Tibial nerve (tissue), 4 donors: ENCODE results near the gene AKTIP. TPM values are rescaled to one million over a fixed set of nuclear protein-coding genes. Genes with fewer than 3 reads are reported as not detected.
"Not testable (repeated sequence)": the region's sequence is repeated elsewhere in the genome, so short reads cannot be mapped to it uniquely, and the experiment has no call there.

Source experiments
- DNase-seq, 2 donors: peaks; one replicate each; pipeline ENCODE4 v3.0.0-alpha.2; 2019; ENCODE audit warnings: low spot score in 2 of 2
- H3K27ac ChIP-seq, 4 donors: fragments of 200-600 bp; sonication (generic) in 3 of 4; one replicate each; pipeline ENCODE4 v1.5.1; 2017 to 2019; ENCODE audit warnings: mild to moderate bottlenecking in 1 of 4
- H3K27me3 ChIP-seq, 2 donors: fragments of 200-600 bp; sonication (generic) in 1 of 2; one replicate each; pipeline versions ENCODE4 v1.5.1 to v1.6.0; 2017 to 2019
- H3K36me3 ChIP-seq, 3 donors: fragments of 200-600 bp; sonication (generic); one replicate each; pipeline ENCODE4 v1.5.1; 2018 to 2019
- H3K4me1 ChIP-seq, 4 donors: fragments of 200-600 bp; sonication (generic) in 3 of 4; one replicate each; pipeline ENCODE4 v1.5.1; 2017 to 2019
- H3K4me3 ChIP-seq, 4 donors: fragments of 200-600 bp; sonication (generic) in 3 of 4; one replicate each; pipeline ENCODE4 v1.5.1; 2017 to 2019; ENCODE audit warnings: mild to moderate bottlenecking in 1 of 4, moderate library complexity in 1 of 4
- H3K9me3 ChIP-seq, 4 donors: fragments of 200-600 bp; sonication (generic) in 3 of 4; one replicate each; pipeline ENCODE4 v1.5.1; 2017 to 2019
- CTCF ChIP-seq, 5 experiments: fragments of 200-600 bp in 3 of 5; fragments of 450-650 bp in 2 of 5; sonication (generic) in 3 of 5; IDR thresholded peaks; one replicate each; pipeline ENCODE4 v1.5.1; 2016 to 2019; ENCODE audit warnings: antibody characterized with exemption in 5 of 5, mild to moderate bottlenecking in 3 of 5, moderate library complexity in 2 of 5
- EP300 ChIP-seq, 2 donors: sonication (generic); formaldehyde crosslinking; IDR thresholded peaks; one replicate each; pipeline ENCODE4 v1.6.1; 2017; ENCODE audit warnings: antibody characterized with exemption in 2 of 2, mild to moderate bottlenecking in 1 of 2
- POLR2A ChIP-seq, 2 donors: fragments of 450-650 bp; IDR thresholded peaks; one replicate each; pipeline ENCODE4 v1.6.1; 2017; ENCODE audit warnings: antibody characterized with exemption in 2 of 2, mild to moderate bottlenecking in 2 of 2, moderate library complexity in 2 of 2
- WGBS, 2 donors: methylation state at CpG; one replicate each; pipeline ENCODE4 v1.1.5; 2018; 5-methylcytosine and 5-hydroxymethylcytosine counted together
- total RNA-seq, 4 donors: library from RNA; depleted of rRNA; stranded (reverse); fragments of >200 nt; gene quantifications; one replicate each; pipeline ENCODE4 v1.1.0, GENCODE V29; 2016

The AKTIP gene
- total RNA-seq, 4 donors from 2014 or later = 33.3 to 48.5 (median 39.8) TPM

- DNase-seq = no peak
- 49 to 67% methylated on average over 21 of the region's 21 CpGs for WGBS, 2 donors
- H3K4me3 ChIP-seq = no peak overlapping the region
- TF ChIP-seq EP300 (IDR thresholded peaks at IDR 0.05) (no peak), POLR2A (IDR thresholded peaks at IDR 0.05) (no peak), CTCF (IDR thresholded peaks at IDR 0.05) (no peak)
- no peaks in the 10 kb centered on the region for H3K36me3 ChIP-seq
- H3K27ac ChIP-seq = no peak overlapping the region
- H3K27me3 ChIP-seq = peaks cover 0 to 36% of the 10 kb centered on the region in 2 donors
- H3K9me3 ChIP-seq = no peaks in the 10 kb centered on the region
- no peaks in the 10 kb centered on the region for H3K4me1 ChIP-seq
Measured at GRCh38 chr16:53542283-53542682, 39.3 kb upstream of the AKTIP start.

- 66 to 76% methylated on average over 8 to 9 of the region's 9 CpGs for WGBS, 2 donors
- no peak for DNase-seq
- Histone ChIP-seq H3K4me3 (no peak overlapping the region), H3K36me3 (no peaks in the 10 kb centered on the region), H3K27me3 (peaks cover 0 to 31% of the 10 kb centered on the region in 2 donors), H3K27ac (no peak overlapping the region), H3K9me3 (no peaks in the 10 kb centered on the region), H3K4me1 (no peaks in the 10 kb centered on the region)
- no peak for TF ChIP-seq EP300 (IDR thresholded peaks at IDR 0.05)
- TF ChIP-seq POLR2A (IDR thresholded peaks at IDR 0.05) = no peak
- TF ChIP-seq CTCF (IDR thresholded peaks at IDR 0.05) = no peak
Measured at GRCh38 chr16:53541326-53541725, 38.3 kb upstream of the AKTIP start.

- not testable (repeated sequence) for H3K36me3 ChIP-seq, H3K4me1 ChIP-seq, H3K4me3 ChIP-seq, DNase-seq, H3K9me3 ChIP-seq, H3K27ac ChIP-seq
- WGBS, 2 donors = 76 to 77% methylated on average over 13 of the region's 13 CpGs
- H3K27me3 ChIP-seq = peaks cover 0 to 25% of the 10 kb centered on the region in 2 donors
Measured at GRCh38 chr16:53539759-53540718, 37.0 kb upstream of the AKTIP start.

DNA sequence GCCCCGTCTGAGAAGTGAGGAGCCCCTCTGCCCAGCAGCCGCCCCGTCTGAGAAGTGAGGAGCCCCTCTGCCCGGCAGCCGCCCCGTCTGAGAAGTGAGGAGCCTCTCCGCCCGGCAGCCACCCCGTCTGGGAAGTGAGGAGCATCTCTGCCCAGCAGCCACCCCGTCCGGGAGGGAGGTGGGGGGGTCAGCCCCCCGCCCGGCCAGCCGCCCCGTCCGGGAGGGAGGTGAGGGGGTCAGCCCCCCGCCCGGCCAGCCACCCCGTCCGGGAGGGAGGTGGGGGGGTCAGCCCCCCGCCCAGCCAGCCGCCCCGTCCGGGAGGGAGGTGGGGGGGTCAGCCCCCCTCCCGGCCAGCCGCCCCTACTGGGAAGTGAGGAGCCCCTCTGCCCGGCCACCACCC is 36.3 kb upstream of the AKTIP start:
- DNase-seq, H3K27ac ChIP-seq, H3K4me1 ChIP-seq, H3K9me3 ChIP-seq, H3K36me3 ChIP-seq, H3K4me3 ChIP-seq: not testable (repeated sequence)
- peaks cover 0 to 23% of the 10 kb centered on the region in 2 donors for H3K27me3 ChIP-seq
- WGBS, 2 donors = 88 to 97% methylated on average over 7 to 10 of the region's 27 CpGs

GRCh38 chr16:53537626-53538025 is 34.6 kb upstream of the AKTIP start:
- Histone ChIP-seq H3K27me3 (peaks cover 0 to 13% of the 10 kb centered on the region in 2 donors), H3K27ac (no peak overlapping the region), H3K4me3 (no peak overlapping the region), H3K9me3 (no peaks in the 10 kb centered on the region), H3K4me1 (no peaks in the 10 kb centered on the region), H3K36me3 (no peaks in the 10 kb centered on the region)
- WGBS, 2 donors = 82 to 89% methylated on average over 5 of the region's 5 CpGs
- no peak for DNase-seq
- TF ChIP-seq EP300 (IDR thresholded peaks at IDR 0.05) (no peak), POLR2A (IDR thresholded peaks at IDR 0.05) (no peak), CTCF (IDR thresholded peaks at IDR 0.05) (no peak)

- 83% methylated on average over 2 of the region's 2 CpGs for WGBS, 2 donors
- TF ChIP-seq EP300 (IDR thresholded peaks at IDR 0.05) (no peak), POLR2A (IDR thresholded peaks at IDR 0.05) (no peak), CTCF (IDR thresholded peaks at IDR 0.05) (no peak)
- Histone ChIP-seq H3K4me3 (no peak overlapping the region), H3K27me3 (no peaks in the 10 kb centered on the region), H3K4me1 (no peaks in the 10 kb centered on the region), H3K27ac (no peak overlapping the region), H3K36me3 (no peaks in the 10 kb centered on the region), H3K9me3 (peaks cover 0 to 10% (median 0%) of the 10 kb centered on the region in 4 donors)
- no peak for DNase-seq
Measured at GRCh38 chr16:53534206-53534605, 31.2 kb upstream of the AKTIP start.
